ENCODE results near the gene DEPP1. TPM values are rescaled to one million over a fixed set of nuclear protein-coding genes. Genes with fewer than 3 reads are reported as not detected.

DEPP1 gene
- total RNA-seq, 2 donors from 2014 or later: 11.1 to 20.2 TPM

DNA sequence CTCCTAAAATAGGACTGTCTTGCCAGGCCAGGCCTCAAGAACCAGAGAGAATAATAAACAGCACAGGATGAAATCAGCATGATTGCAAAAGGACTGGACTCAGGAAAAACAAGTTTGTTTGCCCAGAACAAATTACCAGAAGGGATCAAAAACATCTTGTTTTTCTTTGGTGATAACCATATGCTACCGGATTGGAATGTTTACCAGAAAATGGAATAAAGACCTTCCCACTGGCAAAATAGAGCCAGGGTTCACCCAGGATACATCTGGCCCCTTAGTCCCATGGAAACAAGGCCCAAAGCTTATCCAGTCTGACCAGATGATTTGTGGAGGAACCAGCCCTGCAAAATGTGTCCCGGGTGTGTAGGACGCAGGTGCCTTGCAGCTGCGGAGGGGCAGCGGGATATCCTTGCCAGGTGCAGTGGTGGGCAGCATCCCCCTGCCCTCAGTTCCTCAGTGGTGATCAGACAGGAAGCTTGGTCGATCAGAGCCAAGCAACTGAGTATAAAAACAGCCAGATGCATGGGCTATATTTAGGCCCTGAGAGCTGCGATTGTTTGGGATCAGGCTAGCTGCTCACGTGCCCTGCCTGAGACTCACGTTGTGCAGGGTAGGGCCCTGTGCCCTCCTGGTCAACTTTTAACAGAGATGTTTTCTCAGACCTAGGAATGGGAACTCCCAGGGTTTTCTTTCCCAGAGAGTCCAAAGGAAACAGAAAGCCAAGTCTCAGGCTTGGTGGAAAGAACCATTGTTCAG is 17.5 kb upstream of the DEPP1 start:
- no peaks in the 10 kb centered on the region for H3K27me3 ChIP-seq
- TF ChIP-seq, protein P1, sequence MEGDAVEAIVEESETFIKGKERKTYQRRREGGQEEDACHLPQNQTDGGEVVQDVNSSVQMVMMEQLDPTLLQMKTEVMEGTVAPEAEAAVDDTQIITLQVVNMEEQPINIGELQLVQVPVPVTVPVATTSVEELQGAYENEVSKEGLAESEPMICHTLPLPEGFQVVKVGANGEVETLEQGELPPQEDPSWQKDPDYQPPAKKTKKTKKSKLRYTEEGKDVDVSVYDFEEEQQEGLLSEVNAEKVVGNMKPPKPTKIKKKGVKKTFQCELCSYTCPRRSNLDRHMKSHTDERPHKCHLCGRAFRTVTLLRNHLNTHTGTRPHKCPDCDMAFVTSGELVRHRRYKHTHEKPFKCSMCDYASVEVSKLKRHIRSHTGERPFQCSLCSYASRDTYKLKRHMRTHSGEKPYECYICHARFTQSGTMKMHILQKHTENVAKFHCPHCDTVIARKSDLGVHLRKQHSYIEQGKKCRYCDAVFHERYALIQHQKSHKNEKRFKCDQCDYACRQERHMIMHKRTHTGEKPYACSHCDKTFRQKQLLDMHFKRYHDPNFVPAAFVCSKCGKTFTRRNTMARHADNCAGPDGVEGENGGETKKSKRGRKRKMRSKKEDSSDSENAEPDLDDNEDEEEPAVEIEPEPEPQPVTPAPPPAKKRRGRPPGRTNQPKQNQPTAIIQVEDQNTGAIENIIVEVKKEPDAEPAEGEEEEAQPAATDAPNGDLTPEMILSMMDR (IDR thresholded peaks at IDR 0.05): no peak
- no peak overlapping the region for H3K4me3 ChIP-seq
- peak overlapping the region; percentile 61 for H3K27ac ChIP-seq
- DNase-seq: no peak
- intact Hi-C loops (cut with DNase I): no loop called here
- H3K9ac ChIP-seq (ENCODE audit: low read depth in 2 of 2, low read length in 2 of 2): no peak overlapping the region
- no peaks in the 10 kb centered on the region for H3K9me3 ChIP-seq
- H3K4me1 ChIP-seq: no peaks in the 10 kb centered on the region
- H3K36me3 ChIP-seq: no peaks in the 10 kb centered on the region

DNA sequence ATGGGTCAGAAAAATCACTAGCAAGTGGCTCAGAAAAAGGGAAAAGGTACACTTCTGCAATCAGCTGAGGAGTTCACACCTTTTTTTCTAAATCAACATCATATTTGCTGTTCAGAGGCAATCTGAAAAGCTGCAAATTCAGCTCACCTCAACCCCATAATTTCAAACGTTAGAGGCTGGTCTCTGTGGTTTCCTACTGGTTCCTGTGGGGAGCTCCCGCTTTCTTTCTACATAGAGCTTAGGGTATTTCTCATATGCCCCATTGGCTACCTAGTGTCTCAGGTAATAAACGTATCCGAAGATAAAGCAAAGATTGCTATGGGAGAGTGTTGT is 16.9 kb upstream of the DEPP1 start:
- intact Hi-C loops (cut with DNase I): no loop called here
- TF ChIP-seq, protein P1 (IDR thresholded peaks at IDR 0.05): no peak

DNA sequence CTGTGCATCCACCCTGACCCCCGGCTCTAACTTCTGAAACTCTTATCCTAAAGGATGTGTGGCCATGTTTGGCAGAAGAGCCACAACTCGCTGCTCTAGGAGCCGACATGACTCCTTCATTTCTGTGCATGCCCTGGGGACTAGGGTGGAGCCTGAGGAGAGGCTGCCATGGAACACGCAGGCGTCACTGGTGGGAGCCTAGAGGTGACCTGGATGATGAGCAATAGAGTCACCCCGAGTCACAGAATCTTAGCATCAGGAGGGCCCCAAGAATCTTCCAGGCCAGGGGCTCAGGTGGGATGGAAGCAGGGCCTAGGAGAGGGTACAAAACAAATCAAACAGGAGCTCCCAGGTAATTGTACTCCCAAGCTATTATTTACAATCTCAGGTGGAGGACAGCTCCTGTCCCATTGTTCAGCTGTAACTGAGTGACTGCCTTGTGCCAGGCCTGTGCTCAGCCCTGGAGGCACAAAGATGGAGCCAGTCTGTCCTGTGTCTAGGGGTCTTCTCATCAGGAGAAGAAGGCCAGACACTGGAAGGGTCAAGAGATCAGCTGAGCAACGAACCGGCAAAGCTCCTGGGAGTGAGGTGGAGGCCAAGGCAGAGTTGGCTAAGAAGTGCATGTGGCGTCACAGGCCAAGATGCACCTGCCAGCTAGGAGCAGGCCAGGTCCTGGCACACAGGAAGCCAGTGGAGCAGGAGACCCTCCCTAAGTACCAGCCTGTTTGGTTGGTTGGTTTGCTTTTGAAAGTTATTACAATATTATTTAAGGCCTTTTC is 16.3 kb upstream of the DEPP1 start:
- no peak overlapping the region for H3K4me3 ChIP-seq
- H3K27me3 ChIP-seq: no peaks in the 10 kb centered on the region
- DNase-seq: no peak
- no peaks in the 10 kb centered on the region for H3K36me3 ChIP-seq
- H3K9me3 ChIP-seq: no peaks in the 10 kb centered on the region
- no peaks in the 10 kb centered on the region for H3K4me1 ChIP-seq
- TF ChIP-seq, protein P1 (IDR thresholded peaks at IDR 0.05): no peak
- H3K27ac ChIP-seq: peak overlapping the region; percentile 61
- intact Hi-C loops (cut with DNase I): no loop called here
- no peak overlapping the region for H3K9ac ChIP-seq (ENCODE audit: low read depth in 2 of 2, low read length in 2 of 2)

More for the DNA sequence above, 16.9 kb upstream of the DEPP1 start:
- Histone ChIP-seq H3K4me1 (no peaks in the 10 kb centered on the region), H3K9ac (ENCODE audit: low read depth in 2 of 2, low read length in 2 of 2) (no peak overlapping the region), H3K27ac (peak overlapping the region; percentile 61), H3K36me3 (no peaks in the 10 kb centered on the region), H3K9me3 (no peaks in the 10 kb centered on the region), H3K4me3 (no peak overlapping the region), H3K27me3 (no peaks in the 10 kb centered on the region)
- no peak for DNase-seq

DNA sequence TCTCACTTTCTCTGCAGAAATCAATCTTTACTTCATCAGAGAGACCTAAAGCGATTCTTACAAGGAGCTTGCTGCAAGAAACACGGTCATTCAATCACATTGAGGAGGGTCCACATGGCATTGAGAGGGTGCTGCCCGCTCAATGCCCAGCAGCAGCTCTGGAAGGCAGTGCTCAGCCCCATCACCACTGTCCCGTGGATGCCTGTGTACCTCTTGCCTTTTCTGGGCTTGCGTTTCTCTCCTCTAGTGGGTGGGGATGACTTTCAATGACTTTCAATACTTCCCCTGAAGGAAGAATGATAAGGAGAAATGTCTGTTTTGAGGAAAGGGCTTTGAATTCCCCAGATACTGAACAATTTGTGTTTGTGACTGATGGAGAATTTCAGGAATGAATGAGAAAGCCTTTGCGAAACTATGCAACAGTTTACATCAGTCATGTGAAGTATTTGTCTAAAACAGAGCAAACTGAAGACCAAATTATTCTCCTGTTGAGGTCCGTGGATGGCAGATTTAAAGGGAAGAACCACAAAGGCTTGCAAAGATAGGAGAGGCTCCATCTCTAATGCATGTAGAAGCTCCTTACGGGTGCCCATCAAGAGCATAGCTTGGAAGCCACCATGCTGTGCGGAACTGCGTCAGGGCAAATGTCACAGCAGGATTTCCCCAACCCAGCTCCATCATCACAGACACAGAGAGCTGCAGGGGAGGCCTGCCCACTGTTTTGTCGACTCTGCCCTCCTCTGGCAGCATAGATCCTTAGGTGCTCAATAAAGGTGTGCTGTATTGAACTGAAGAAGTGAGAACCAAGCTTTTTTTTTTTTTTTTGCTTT is 15.5 kb upstream of the DEPP1 start:
- Histone ChIP-seq H3K4me1 (no peaks in the 10 kb centered on the region), H3K9ac (ENCODE audit: low read depth in 2 of 2, low read length in 2 of 2) (no peak overlapping the region), H3K4me3 (no peak overlapping the region), H3K9me3 (no peaks in the 10 kb centered on the region), H3K36me3 (no peaks in the 10 kb centered on the region), H3K27ac (no peak overlapping the region), H3K27me3 (no peaks in the 10 kb centered on the region)
- intact Hi-C loops (cut with DNase I): no loop called here
- DNase-seq: no peak
- TF ChIP-seq, protein P1 (IDR thresholded peaks at IDR 0.05): no peak

DNA sequence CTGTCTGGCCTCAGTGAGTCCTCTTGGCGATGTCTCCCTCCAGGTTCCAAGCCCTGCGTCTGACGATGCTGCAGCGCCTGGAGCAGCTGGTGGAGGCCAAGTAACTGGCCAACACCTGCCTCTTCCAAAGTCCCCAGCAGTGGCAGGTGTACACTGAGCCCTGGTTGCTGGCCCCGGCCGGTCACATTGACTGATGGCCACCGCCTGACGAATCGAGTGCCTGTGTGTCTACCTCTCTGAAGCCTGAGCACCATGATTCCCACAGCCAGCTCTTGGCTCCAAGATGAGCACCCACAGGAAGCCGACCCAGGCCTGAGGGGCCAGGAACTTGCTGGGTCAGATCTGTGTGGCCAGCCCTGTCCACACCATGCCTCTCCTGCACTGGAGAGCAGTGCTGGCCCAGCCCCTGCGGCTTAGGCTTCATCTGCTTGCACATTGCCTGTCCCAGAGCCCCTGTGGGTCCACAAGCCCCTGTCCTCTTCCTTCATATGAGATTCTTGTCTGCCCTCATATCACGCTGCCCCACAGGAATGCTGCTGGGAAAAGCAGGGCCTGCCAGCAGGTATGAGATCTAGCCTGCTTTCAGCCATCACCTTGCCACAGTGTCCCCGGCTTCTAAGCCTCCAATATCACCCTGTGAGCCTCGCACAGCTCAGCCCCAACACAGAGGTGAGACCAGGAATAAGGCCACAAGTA is 14.8 kb upstream of the DEPP1 start:
- Histone ChIP-seq H3K4me3 (no peak overlapping the region), H3K4me1 (no peaks in the 10 kb centered on the region), H3K9me3 (no peaks in the 10 kb centered on the region), H3K9ac (ENCODE audit: low read depth in 2 of 2, low read length in 2 of 2) (no peak overlapping the region), H3K27ac (no peak overlapping the region), H3K36me3 (no peaks in the 10 kb centered on the region), H3K27me3 (no peaks in the 10 kb centered on the region)
- DNase-seq: no peak
- TF ChIP-seq, protein P1 (IDR thresholded peaks at IDR 0.05): no peak
- intact Hi-C loops (cut with DNase I): no loop called here
